MCF 10A (cell line): ENCODE data around the gene PPP2R2D. TPM values are rescaled to one million over a fixed set of nuclear protein-coding genes. Genes with fewer than 3 reads are reported as not detected.

Experiments
- BruUV-seq: library from RNA; stranded (reverse); fragments of 400-500 nt; replicated peaks from 2 replicates; lab custom pipeline; 2021; lab: Mats Ljungman, UMichigan
- CTCF ChIA-PET: fragments of 300-600 bp; sonication (Branson Sonifier 250); formaldehyde crosslinking; extraction: SDS; loops from one replicate; lab custom pipeline; 2021; ENCODE audit warnings: antibody characterized with exemption, inconsistent platforms; lab: Yijun Ruan, JAX
- POLR2A ChIA-PET: fragments of 300-600, 350-650 bp; sonication (Branson Sonifier 250); formaldehyde crosslinking; extraction: SDS; loops from one replicate; lab custom pipeline; 2020; ENCODE audit warnings: antibody characterized with exemption, inconsistent platforms; lab: Yijun Ruan, JAX
- DNase-seq: peaks from one replicate; pipeline ENCODE4 v3.0.0-alpha.2; 2018; ENCODE audit not compliant: unreplicated experiment
- H3K27ac Mint-ChIP-seq: one replicate; pipeline ENCODE4 v1.8.0; 2022; ENCODE audit warnings: mild to moderate bottlenecking, low read depth, mixed read lengths; ENCODE audit not compliant: unreplicated experiment
- H3K27me3 Mint-ChIP-seq: one replicate; pipeline ENCODE4 v1.8.0; 2022; ENCODE audit warnings: mixed read lengths; ENCODE audit not compliant: insufficient read depth, unreplicated experiment
- H3K36me3 Mint-ChIP-seq: one replicate; pipeline ENCODE4 v1.8.0; 2022; ENCODE audit warnings: mild to moderate bottlenecking, moderate library complexity, mixed read lengths; ENCODE audit not compliant: insufficient read depth, unreplicated experiment
- H3K4me1 Mint-ChIP-seq: one replicate; pipeline ENCODE4 v1.8.0; 2022; ENCODE audit warnings: mixed read lengths; ENCODE audit not compliant: insufficient read depth, unreplicated experiment
- H3K4me3 Mint-ChIP-seq: one replicate; pipeline ENCODE4 v1.8.0; 2022; ENCODE audit warnings: mild to moderate bottlenecking, moderate library complexity, mixed read lengths; ENCODE audit not compliant: unreplicated experiment
- H3K9me3 Mint-ChIP-seq: one replicate; pipeline ENCODE4 v1.8.0; 2022; ENCODE audit warnings: mixed read lengths; ENCODE audit not compliant: unreplicated experiment
- CTCF ChIP-seq: fragments of 200-600 bp; IDR thresholded peaks from one replicate; pipeline ENCODE4 v1.8.0; 2022; ENCODE audit warnings: antibody characterized with exemption, mild to moderate bottlenecking; ENCODE audit not compliant: unreplicated experiment
- intact Hi-C: fragments of 100-400 bp; cut with micrococcal nuclease; formaldehyde crosslinking; loops from 2 replicates; pipeline ENCODE4 v1.14.1; 2022
- total RNA-seq: library from RNA; stranded (reverse); gene quantifications from 2 replicates; pipeline ENCODE4 v1.2.3, GENCODE V29; 2022

The PPP2R2D gene
- total RNA-seq, 1 experiment from 2014 or later, result 35.5 TPM

- H3K4me1 Mint-ChIP-seq, result peaks cover 5% of the 10 kb centered on the region
- ChIA-PET CTCF (interaction anchor here (1.0 kb wide), 1 partner anchor 18 kb away, joined by 3 read pairs; no protein-coding TSS in a partner anchor), POLR2A (no interaction called here)
- DNase-seq, result no peak
- no peaks in the 10 kb centered on the region for H3K9me3 Mint-ChIP-seq
- H3K36me3 Mint-ChIP-seq, result peaks cover 7% of the 10 kb centered on the region
- no TSS peak for BruUV-seq
- H3K27me3 Mint-ChIP-seq, result no peaks in the 10 kb centered on the region
- H3K27ac Mint-ChIP-seq, result no peak overlapping the region
- intact Hi-C loops, result no loop called here
- no peak overlapping the region for H3K4me3 Mint-ChIP-seq
- TF ChIP-seq CTCF, result no peak
These were observed 104.3 kb downstream of the PPP2R2D start for GRCh38 chr10:132005147-132005546.

- Mint-ChIP-seq H3K27ac (no peak overlapping the region), H3K9me3 (no peaks in the 10 kb centered on the region), H3K4me3 (no peak overlapping the region), H3K4me1 (peaks cover 5% of the 10 kb centered on the region), H3K36me3 (no peaks in the 10 kb centered on the region), H3K27me3 (no peaks in the 10 kb centered on the region)
- intact Hi-C loops, result no loop called here
- TF ChIP-seq CTCF, result no peak
- ChIA-PET CTCF (interaction anchor here (0.9 to 1.7 kb wide), 2 partner anchors 16 to 138 kb away, joined by 3 to 5 read pairs; no protein-coding TSS in a partner anchor), POLR2A (interaction anchor here (1.2 kb wide), 1 partner anchor 9 kb away, joined by 5 read pairs; no protein-coding TSS in a partner anchor)
- DNase-seq, result no peak
- no TSS peak for BruUV-seq
These were observed 106.2 kb downstream of the PPP2R2D start for GRCh38 chr10:132006966-132007365.

GRCh38 chr10:132007681-132008080 lies 106.9 kb downstream of the PPP2R2D start:
- peaks cover 5% of the 10 kb centered on the region for H3K4me1 Mint-ChIP-seq
- ChIA-PET CTCF (interaction anchor here (0.9 to 1.7 kb wide), 2 partner anchors 15 to 137 kb away, joined by 3 to 5 read pairs; no protein-coding TSS in a partner anchor), POLR2A (no interaction called here)
- H3K27ac Mint-ChIP-seq, result no peak overlapping the region
- H3K4me3 Mint-ChIP-seq, result no peak overlapping the region
- no peak for TF ChIP-seq CTCF
- intact Hi-C loops, result no loop called here
- no peaks in the 10 kb centered on the region for H3K36me3 Mint-ChIP-seq
- no peaks in the 10 kb centered on the region for H3K27me3 Mint-ChIP-seq
- H3K9me3 Mint-ChIP-seq, result no peaks in the 10 kb centered on the region
- DNase-seq, result no peak
- BruUV-seq, result no TSS peak

Other genes starting within 250 kb of the PPP2R2D start
- gene BNIP3, start 80.9 kb downstream of the PPP2R2D start, total RNA-seq, result 47.0 and 53.0 TPM in 2 replicates
- gene JAKMIP3, start 164.9 kb downstream of the PPP2R2D start, total RNA-seq, result not detected in 2 replicates